IPS-18a (cell line): ENCODE results near the gene PKP1.

Experiments used
- H3K27ac ChIP-seq: one replicate; pipeline ENCODE4 v1.5.1; 2013; ENCODE audit warnings: low read length
- H3K27me3 ChIP-seq: one replicate; pipeline ENCODE4 v1.6.1; 2013; ENCODE audit warnings: mild to moderate bottlenecking, low read length; ENCODE audit not compliant: control insufficient read depth, insufficient read depth
- H3K36me3 ChIP-seq: one replicate; pipeline ENCODE4 v1.6.1; 2013; ENCODE audit warnings: low read depth, low read length; ENCODE audit not compliant: control insufficient read depth
- H3K4me1 ChIP-seq: one replicate; pipeline ENCODE4 v1.6.1; 2013; ENCODE audit warnings: low read depth, low read length; ENCODE audit not compliant: control insufficient read depth
- H3K4me3 ChIP-seq: one replicate; pipeline ENCODE4 v1.5.1; 2013; ENCODE audit warnings: low read length
- H3K9ac ChIP-seq: one replicate; pipeline ENCODE4 v1.6.1; 2013; ENCODE audit warnings: mild to moderate bottlenecking, low read length, moderate library complexity
- H3K9me3 ChIP-seq: one replicate; pipeline ENCODE4 v1.6.1; 2013; ENCODE audit warnings: low read depth, low read length; ENCODE audit not compliant: control insufficient read depth

Gene PKP1

DNA sequence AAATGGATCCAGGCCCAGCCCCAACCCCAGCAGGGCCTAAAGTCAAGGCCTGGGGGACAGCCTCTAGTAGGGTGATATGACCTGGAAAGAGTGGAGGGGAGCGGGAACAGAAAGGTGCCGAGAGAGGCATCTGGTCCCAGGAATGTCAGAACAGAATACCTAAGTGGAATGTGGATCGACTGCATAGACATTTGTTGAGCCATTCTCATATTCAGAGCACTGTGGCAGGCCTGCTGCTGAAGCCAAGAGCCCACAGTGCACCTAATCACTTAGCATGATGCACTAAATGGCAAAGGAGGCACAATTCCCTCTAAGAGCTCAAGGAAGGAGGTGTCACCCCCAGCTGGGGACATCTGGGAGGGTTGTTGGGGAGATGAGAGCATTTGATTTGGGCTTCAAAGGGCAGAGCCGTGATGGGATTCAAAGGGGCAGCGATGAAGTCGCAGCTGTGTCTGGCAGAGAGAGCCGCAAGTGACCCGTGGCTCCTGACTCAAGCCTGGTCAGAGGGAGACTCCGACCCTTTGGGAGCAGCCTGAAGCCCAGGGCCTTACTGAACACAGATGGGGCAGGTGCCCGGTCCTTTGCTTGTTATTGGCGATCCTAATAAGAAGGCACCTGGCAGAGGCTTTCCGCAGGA is 8.6 kb upstream of the PKP1 start:
- Histone ChIP-seq H3K27me3 (no peaks in the 10 kb centered on the region), H3K9ac (no peak overlapping the region), H3K36me3 (no peaks in the 10 kb centered on the region), H3K27ac (no peak overlapping the region), H3K9me3 (no peaks in the 10 kb centered on the region), H3K4me3 (no peak overlapping the region), H3K4me1 (peaks cover 4% of the 10 kb centered on the region)

DNA sequence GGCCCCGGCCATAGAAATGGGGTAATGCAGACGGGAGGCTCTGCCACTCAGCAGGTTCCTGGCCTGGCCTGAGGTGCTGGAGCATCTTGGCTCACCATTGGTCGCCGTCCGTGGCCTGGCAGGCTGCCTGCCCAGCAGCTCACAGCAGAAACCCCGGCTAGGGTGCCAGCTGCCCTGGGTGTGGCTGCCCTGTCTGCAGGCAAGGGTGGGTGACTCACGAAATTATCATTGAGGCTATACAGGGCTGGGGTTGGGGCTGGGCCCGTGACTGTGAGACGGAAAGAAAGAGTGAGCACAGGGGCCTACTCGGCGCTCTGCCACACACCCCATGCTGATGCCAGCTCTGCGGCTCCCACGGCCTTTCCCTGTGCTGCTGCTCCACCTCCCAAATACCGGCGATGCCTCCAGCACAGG is 8.0 kb upstream of the PKP1 start:
- Histone ChIP-seq H3K9ac (no peak overlapping the region), H3K27me3 (no peaks in the 10 kb centered on the region), H3K9me3 (no peaks in the 10 kb centered on the region), H3K4me1 (peaks cover 4% of the 10 kb centered on the region), H3K4me3 (no peak overlapping the region), H3K36me3 (no peaks in the 10 kb centered on the region), H3K27ac (no peak overlapping the region)

DNA sequence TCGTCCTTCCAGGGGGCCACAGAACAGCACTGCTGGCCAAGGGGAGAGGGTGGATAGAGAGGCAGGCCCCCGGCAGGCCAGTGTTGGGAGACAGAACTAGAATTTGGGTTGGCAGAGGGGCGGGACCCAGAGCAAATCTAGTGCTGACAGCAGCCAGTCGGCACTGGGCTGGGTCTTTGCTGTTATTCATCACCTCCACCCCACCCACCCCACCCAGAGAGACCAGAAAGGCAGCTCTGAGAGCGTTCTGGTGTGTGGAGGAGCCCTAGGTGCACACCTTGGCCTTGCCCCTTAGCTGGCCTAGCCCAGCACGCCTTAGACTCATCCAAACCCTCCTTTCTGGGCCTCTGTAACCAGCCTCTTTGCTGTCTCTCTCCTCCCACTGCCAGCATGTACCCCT is 6.4 kb upstream of the PKP1 start:
- no peaks in the 10 kb centered on the region for H3K9me3 ChIP-seq
- no peaks in the 10 kb centered on the region for H3K27me3 ChIP-seq
- H3K4me1 ChIP-seq: peaks cover 4% of the 10 kb centered on the region
- no peaks in the 10 kb centered on the region for H3K36me3 ChIP-seq
- H3K9ac ChIP-seq: no peak overlapping the region
- no peak overlapping the region for H3K27ac ChIP-seq
- H3K4me3 ChIP-seq: no peak overlapping the region

DNA sequence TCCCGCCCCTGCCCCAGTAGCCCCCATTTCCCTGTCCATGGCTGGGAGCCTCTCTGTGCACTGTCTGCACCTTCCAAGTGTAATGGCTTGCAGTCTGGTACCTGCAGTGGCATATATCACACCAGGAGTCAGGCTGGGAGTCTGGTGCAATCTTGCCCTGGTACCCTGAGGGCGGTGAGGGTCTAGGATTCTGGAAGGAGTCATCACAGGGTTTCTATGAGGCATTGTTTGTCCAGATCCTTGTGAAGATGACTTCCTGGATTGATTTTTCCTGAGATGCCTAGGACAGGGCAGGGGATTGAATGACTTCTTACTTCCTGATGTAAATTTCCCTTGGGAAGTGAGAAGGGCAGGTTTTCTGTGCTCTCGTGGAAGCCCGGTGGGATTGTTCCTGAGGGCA is 5.9 kb upstream of the PKP1 start:
- H3K27me3 ChIP-seq: peaks cover 5% of the 10 kb centered on the region
- no peaks in the 10 kb centered on the region for H3K36me3 ChIP-seq
- no peak overlapping the region for H3K9ac ChIP-seq
- H3K27ac ChIP-seq: no peak overlapping the region
- H3K9me3 ChIP-seq: no peaks in the 10 kb centered on the region
- H3K4me1 ChIP-seq: peaks cover 4% of the 10 kb centered on the region
- H3K4me3 ChIP-seq: no peak overlapping the region

DNA sequence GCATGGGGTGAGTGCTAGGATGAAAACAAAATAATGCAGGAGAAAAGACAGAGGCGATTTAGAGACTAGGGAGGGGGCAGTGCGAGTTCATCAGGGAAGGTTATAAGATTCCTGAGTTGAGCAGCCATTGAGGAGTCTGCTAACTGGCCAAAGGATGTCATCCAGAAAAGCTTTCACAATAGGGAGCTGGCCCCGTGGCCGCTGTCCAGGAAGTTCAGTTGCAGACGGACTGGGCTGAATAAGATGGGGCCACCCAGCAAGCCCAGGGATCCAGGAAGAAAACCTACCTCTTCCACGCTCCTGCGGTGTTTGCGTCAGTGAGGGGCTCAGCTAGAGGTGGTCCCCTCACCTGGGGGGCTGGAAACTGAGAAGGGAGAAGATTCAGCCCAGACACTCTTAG is 4.0 kb upstream of the PKP1 start:
- no peaks in the 10 kb centered on the region for H3K9me3 ChIP-seq
- no peak overlapping the region for H3K27ac ChIP-seq
- H3K4me1 ChIP-seq: peaks cover 5% of the 10 kb centered on the region
- H3K9ac ChIP-seq: no peak overlapping the region
- H3K36me3 ChIP-seq: no peaks in the 10 kb centered on the region
- no peak overlapping the region for H3K4me3 ChIP-seq
- H3K27me3 ChIP-seq: peaks cover 23% of the 10 kb centered on the region

DNA sequence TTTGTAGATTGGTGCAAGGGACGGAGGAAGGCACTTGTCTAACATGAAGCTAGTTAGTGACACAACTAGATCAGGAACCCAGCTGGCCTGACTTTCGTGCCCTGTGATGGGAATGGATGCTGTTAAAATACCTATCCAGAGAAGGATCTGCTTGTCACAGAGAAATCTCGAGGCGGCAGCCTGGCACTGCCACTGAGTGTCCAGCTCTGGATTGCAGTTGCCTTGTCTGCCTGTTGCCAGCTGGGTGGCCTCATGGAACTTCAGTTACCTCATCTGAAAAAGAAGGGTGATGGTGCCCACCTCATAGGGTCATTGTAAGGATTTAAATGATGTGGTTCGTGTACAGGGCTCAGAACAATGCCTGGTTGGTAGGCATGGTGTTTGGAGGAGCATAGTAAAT is 2.4 kb upstream of the PKP1 start:
- H3K9ac ChIP-seq: no peak overlapping the region
- peaks cover 23% of the 10 kb centered on the region for H3K27me3 ChIP-seq
- H3K36me3 ChIP-seq: no peaks in the 10 kb centered on the region
- H3K27ac ChIP-seq: no peak overlapping the region
- peaks cover 5% of the 10 kb centered on the region for H3K4me1 ChIP-seq
- H3K4me3 ChIP-seq: no peak overlapping the region
- no peaks in the 10 kb centered on the region for H3K9me3 ChIP-seq

DNA sequence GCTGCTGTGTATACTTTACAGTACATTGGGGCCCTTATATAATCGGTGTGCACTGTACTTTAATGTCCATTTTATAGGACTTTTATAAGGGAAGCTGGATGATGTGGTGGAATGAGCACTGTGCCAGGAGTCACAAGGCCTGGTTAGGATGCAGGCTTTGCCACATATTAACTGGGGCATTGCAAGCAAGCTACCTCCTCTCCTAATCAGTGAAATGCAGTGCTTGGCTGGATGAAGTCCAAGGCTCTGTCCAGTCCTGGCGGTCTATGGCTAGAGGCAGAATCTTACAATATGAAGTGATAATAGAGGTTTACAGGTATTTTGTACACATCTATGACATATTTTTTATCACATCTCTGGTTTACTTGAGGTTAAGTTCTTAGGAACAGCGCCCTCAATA is 1.7 kb upstream of the PKP1 start:
- Histone ChIP-seq H3K27me3 (peaks cover 23% of the 10 kb centered on the region), H3K4me3 (no peak overlapping the region)

DNA sequence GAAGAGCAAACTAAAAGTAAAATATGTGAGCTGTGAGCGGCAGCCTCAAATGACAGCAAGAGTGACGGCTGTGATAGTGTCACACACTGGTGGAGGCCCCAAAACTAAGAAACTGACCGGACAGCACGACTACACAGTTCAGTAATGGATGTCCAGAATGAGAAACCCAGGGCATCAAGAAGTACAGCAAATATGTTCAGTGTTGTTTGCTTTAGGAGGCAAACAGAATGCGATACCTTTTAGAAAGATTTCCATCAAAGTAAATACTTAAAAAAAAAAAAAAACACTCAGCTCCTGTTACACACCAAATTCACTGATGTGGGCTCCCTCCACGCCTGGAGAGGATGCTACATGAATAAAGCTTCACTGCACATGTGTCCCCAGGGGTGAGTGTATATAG is 1.1 kb upstream of the PKP1 start:
- no peak overlapping the region for H3K9ac ChIP-seq
- no peaks in the 10 kb centered on the region for H3K9me3 ChIP-seq
- peaks cover 5% of the 10 kb centered on the region for H3K4me1 ChIP-seq
- no peak overlapping the region for H3K27ac ChIP-seq
- no peaks in the 10 kb centered on the region for H3K36me3 ChIP-seq
- no peak overlapping the region for H3K4me3 ChIP-seq
- H3K27me3 ChIP-seq: peaks cover 23% of the 10 kb centered on the region

More for the DNA sequence above, 1.7 kb upstream of the PKP1 start:
- Histone ChIP-seq H3K9me3 (no peaks in the 10 kb centered on the region), H3K4me1 (peaks cover 5% of the 10 kb centered on the region), H3K27ac (no peak overlapping the region), H3K36me3 (no peaks in the 10 kb centered on the region), H3K9ac (no peak overlapping the region)

DNA sequence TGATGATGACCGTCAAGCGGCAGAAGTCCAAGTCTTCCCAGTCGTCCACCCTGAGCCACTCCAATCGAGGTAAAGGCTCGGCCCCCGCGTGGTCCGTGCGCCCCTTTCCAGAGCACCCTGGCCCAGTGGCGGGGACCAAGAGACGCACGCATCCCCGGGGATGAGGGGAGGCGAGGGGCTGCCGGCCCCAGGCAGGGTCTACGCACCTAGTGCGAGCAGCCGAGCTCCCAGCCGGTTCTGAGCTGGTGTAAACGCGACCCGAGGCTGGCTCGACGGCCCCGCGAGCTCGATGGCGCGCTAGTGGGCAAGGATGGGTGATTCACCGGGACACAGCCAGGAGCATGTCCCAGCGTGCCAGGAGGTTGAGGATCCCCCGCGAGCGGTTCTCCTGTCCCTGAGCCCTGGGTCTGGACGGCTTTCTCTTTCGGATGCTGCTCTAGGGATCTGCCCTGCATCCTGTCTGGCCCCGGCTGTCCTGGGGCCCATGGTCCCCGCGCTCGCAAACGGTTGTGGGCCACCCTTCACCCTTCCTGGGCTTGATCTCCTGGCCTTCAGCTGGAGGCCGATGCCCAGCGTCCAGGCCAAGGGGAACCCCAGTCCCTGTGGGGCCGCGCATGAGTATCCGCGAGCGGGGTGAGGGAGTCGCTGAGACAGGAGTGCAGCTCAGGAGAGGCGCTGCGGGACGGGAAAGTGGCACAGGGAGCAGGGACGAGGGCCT is 689 bp downstream of the PKP1 start:
- Histone ChIP-seq H3K27ac (no peak overlapping the region), H3K27me3 (peaks cover 23% of the 10 kb centered on the region)

DNA sequence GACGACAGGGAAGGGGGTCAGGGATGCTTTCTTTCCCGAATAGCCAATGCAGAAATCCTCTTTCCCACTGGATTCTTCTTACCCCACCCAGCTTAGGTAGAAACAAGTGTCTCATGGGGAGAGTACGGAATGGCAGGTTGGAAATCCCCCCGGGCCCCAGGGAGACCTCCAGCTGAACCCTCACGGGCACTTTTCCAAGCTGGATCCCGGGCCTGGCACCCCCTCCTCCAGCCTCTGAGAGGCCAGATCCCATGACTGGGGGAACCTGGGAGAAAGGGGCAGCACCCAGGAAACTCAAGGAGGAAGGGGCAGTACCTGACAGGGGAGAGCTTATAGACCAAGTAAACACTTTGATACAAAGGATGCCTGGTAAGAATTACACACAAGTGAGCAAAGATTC is 1.3 kb downstream of the PKP1 start:
- Histone ChIP-seq H3K27ac (no peak overlapping the region), H3K4me1 (peaks cover 5% of the 10 kb centered on the region), H3K4me3 (no peak overlapping the region), H3K27me3 (peaks cover 23% of the 10 kb centered on the region), H3K9ac (no peak overlapping the region), H3K9me3 (no peaks in the 10 kb centered on the region), H3K36me3 (no peaks in the 10 kb centered on the region)

More for the DNA sequence above, 689 bp downstream of the PKP1 start:
- no peaks in the 10 kb centered on the region for H3K36me3 ChIP-seq
- no peak overlapping the region for H3K9ac ChIP-seq
- peaks cover 5% of the 10 kb centered on the region for H3K4me1 ChIP-seq
- H3K4me3 ChIP-seq: no peak overlapping the region
- H3K9me3 ChIP-seq: no peaks in the 10 kb centered on the region

DNA sequence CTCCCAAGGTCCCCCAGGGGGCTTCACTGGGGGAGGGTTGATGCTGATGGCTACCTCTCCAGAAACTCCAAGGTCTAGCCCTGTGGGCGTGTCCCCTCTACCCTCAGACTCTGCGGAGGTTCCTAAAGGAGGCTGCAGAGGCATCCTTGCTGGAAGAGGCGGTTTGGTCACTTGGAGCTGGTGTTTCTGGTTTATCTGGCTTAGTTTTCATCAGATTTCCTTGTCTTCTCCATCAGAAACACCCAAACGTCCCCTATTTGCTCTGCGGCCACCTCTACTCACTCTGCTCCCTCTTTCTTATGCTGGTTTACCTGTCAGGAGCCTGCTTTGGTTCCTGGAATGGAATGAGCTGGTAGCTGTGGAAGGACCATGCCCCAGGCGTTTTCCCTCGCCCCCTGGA is 2.5 kb downstream of the PKP1 start:
- Histone ChIP-seq H3K27me3 (peaks cover 23% of the 10 kb centered on the region), H3K27ac (no peak overlapping the region), H3K9ac (no peak overlapping the region)

DNA sequence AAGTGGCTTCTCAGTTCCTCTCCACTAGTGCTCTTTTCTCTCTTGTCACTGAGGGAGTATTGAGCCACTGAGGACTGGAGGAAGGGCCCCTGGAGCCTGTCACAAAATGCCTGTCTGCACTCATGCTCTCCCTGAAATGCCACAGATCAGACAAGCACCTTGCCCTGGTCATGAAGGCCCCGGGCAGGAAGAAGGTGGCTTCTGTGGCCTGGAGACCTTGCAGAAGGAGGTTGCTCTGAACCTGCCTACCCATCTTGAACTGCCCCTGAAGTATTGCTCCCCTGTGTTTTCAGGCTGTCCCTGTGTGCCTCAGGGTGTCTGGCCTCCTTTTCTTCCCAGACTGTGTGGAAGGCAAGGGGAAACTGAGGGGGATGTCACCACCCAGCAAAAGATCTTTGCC is 3.1 kb downstream of the PKP1 start:
- H3K27me3 ChIP-seq: peaks cover 23% of the 10 kb centered on the region
- no peaks in the 10 kb centered on the region for H3K36me3 ChIP-seq
- H3K4me1 ChIP-seq: peaks cover 5% of the 10 kb centered on the region
- no peak overlapping the region for H3K4me3 ChIP-seq
- H3K9me3 ChIP-seq: no peaks in the 10 kb centered on the region
- no peak overlapping the region for H3K27ac ChIP-seq
- no peak overlapping the region for H3K9ac ChIP-seq

More for the DNA sequence above, 2.5 kb downstream of the PKP1 start:
- Histone ChIP-seq H3K9me3 (no peaks in the 10 kb centered on the region), H3K4me3 (no peak overlapping the region), H3K36me3 (no peaks in the 10 kb centered on the region), H3K4me1 (peaks cover 5% of the 10 kb centered on the region)
